ENCODE results near the gene PPP1R7. TPM values are rescaled to one million over a fixed set of nuclear protein-coding genes. Genes with fewer than 3 reads are reported as not detected.
A peak's percentile ranks its signal among the peaks of the same experiment; 100 is the strongest.

Gene PPP1R7
- total and polyA plus RNA-seq, 9 of the 15 experiments (the other 6 are each of a cell fraction or from before 2014, with no cell fraction given), result 37.5 to 75.0 (median 50.5) TPM

- no peaks in the 10 kb centered on the region for H3K79me2 ChIP-seq (ENCODE audit: control insufficient read depth, insufficient read depth, low read length)
- H3K9ac ChIP-seq (ENCODE audit: insufficient read depth in 1 of 2, low read depth in 2 of 2, low read length in 2 of 2), result peak overlapping the region in 1 of 2 experiments; percentile 58; a peak in 2 of 4 replicates
- H3K27ac ChIP-seq (ENCODE audit: extremely low read depth, low read depth, low read length), result no peak overlapping the region
- no peak overlapping the region for H2AFZ ChIP-seq (ENCODE audit: low read depth, low read length)
- intact Hi-C loops (cut with micrococcal nuclease), result no loop called here
- no peaks in the 10 kb centered on the region for H3K27me3 ChIP-seq (ENCODE audit: control insufficient read depth in 2 of 2, insufficient read depth in 2 of 2, low read length in 2 of 2)
- 67% methylated on average over 10 of the region's 14 CpGs for WGBS (ENCODE audit: insufficient coverage, low coverage, missing lambda C conversion rate)
- FAIRE-seq (no peak), ATAC-seq (no peak), DNase-seq (ENCODE audit: extremely low read depth in 1 of 4, low spot score in 3 of 4) (no peak)
- H3K9me1 ChIP-seq (ENCODE audit: control insufficient read depth, insufficient read depth, low read length), result no peaks in the 10 kb centered on the region
- peaks cover 3% of the 10 kb centered on the region; the same call in 1 of the 3 replicates for H3K36me3 ChIP-seq (ENCODE audit: control insufficient read depth, insufficient read depth, low read length)
- H3K4me3 ChIP-seq, result no peak overlapping the region
- no peaks in the 10 kb centered on the region for H3K9me3 ChIP-seq (replicated peaks; ENCODE audit: control insufficient read depth, insufficient read depth, low read depth, low read length)
- H3K4me2 ChIP-seq (ENCODE audit: insufficient read depth, low read length), result no peak overlapping the region
- BruUV-seq (replicated peaks), result no TSS peak
- ChIA-PET CTCF (ENCODE audit: low intra/inter-chr PET ratio) (no interaction called here), POLR2A (interaction anchor here (2.6 kb wide), 1 partner anchor 8 kb away, joined by 8 read pairs; the partner anchor contains the start of gene MTERF4)
- peaks cover 0 to 3% of the 10 kb centered on the region in 2 experiments; a peak in 1 of 5 replicates for H3K4me1 ChIP-seq (replicated peaks in 1 of 2; ENCODE audit: control insufficient read depth in 2 of 2, insufficient read depth in 2 of 2, low read length in 2 of 2)
- TF ChIP-seq FOS (IDR thresholded peaks at IDR 0.05; ENCODE audit: extremely low read depth, insufficient read length) (no peak), ZBTB40 (IDR thresholded peaks at IDR 0.05) (peak; percentile 87), ZBTB40 (CRISPR knock-in tag; IDR thresholded peaks at IDR 0.05) (no peak), MAX (CRISPR knock-in tag; IDR thresholded peaks at IDR 0.05) (no peak), ZNF408 (CRISPR knock-in tag; IDR thresholded peaks at IDR 0.05; ENCODE audit: low read depth) (no peak), SAP30 (IDR thresholded peaks at IDR 0.05; ENCODE audit: borderline replicate concordance, insufficient read depth, low read depth, low read length, poor library complexity, severe bottlenecking) (no peak)
- in situ Hi-C loops (cut with MboI), result no loop called here
- no peaks in the 10 kb centered on the region for H4K20me1 ChIP-seq (replicated peaks; ENCODE audit: control insufficient read depth, insufficient read depth, low read length)
Measured at GRCh38 chr2:241109210-241110088, 40.8 kb upstream of the PPP1R7 start.

All from K562 (cell line).